ENCODE results near the gene SLIT3.

DNA sequence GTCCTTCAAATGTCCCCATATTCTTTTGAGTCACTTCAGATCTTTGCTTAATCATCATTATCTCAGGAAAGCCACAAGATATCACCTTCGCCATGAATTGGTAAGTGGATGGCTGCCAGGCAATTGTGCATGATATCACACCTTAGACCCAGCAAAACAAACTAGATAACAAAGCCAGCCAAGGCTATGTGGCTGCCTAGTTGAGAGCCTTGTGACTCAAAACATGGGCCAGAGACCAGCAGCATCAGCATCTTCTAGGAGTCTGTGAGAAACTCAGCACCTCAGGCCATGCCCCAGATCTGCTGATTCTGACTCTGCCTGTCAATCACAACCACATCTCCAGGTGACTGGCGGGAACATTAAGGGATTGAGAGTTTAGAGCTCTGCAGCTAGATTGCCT lies 82.8 kb downstream of the SLIT3 start:
- TF ChIP-seq KLF16 (tag by site-specific recombination; IDR thresholded peaks at IDR 0.05) = no peak
- no peak for TF ChIP-seq ZNF776 (tag by site-specific recombination; IDR thresholded peaks at IDR 0.05; ENCODE audit: borderline replicate concordance)
- TF ChIP-seq, protein P1, sequence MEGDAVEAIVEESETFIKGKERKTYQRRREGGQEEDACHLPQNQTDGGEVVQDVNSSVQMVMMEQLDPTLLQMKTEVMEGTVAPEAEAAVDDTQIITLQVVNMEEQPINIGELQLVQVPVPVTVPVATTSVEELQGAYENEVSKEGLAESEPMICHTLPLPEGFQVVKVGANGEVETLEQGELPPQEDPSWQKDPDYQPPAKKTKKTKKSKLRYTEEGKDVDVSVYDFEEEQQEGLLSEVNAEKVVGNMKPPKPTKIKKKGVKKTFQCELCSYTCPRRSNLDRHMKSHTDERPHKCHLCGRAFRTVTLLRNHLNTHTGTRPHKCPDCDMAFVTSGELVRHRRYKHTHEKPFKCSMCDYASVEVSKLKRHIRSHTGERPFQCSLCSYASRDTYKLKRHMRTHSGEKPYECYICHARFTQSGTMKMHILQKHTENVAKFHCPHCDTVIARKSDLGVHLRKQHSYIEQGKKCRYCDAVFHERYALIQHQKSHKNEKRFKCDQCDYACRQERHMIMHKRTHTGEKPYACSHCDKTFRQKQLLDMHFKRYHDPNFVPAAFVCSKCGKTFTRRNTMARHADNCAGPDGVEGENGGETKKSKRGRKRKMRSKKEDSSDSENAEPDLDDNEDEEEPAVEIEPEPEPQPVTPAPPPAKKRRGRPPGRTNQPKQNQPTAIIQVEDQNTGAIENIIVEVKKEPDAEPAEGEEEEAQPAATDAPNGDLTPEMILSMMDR (tag by site-specific recombination; IDR thresholded peaks at IDR 0.05) = no peak
- no peak for TF ChIP-seq ZNF211 (tag by site-specific recombination; IDR thresholded peaks at IDR 0.05; ENCODE audit: low read depth)
